ENCODE data around the gene APOBEC3A.
A peak's percentile ranks its signal among the peaks of the same experiment; 100 is the strongest.
"Not testable (repeated sequence)": the region's sequence is repeated elsewhere in the genome, so short reads cannot be mapped to it uniquely, and the experiment has no call there.

The APOBEC3A gene

DNA sequence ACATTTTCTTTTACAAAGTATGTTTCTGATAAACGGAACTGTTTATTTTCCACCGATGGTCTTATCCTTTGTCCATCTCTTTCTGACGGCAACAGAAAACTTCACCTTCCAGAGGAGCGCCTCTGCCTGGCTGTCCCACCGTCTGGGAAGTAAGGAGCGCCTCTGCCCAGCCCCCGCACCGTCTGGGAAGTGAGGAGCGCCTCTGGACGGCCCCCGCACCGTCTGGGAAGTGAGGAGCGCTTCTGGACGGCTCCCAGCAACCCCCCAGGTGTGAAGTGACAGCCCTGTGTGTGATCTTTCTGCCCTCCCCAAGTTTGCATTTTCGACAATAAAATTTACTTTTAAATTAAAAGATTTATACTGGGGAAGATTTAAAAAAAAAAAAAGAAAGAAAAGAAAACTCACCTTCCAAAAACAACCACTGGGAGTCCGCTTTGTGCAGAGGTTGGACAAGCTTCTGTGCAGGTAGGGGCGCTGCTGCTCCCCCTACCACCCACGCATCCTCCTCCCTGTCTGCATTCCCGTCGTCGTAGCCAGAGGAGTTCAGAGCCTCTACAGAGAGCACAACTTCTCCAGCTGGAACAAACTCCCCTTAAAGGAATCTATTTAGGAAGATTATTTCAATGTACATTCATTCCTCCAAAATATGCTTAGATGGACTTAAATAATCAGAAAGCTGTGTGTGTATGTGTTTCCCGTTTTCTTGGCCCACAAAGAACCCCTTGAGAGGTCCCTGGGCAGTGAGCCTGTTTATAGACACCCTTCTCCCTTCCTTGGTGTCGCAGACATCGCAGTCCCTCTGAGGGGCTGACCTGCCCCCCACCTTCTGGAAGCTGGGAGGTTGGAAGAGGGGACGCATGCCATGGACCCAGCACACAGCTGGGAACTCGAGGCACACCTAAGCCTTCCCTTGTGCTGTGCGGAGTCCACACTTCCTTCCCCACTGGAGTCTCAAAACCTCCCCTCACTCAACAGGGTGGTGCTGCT is 23.9 kb downstream of the APOBEC3A start:
- Histone ChIP-seq H3K9me3 (no peaks in the 10 kb centered on the region), H3K4me1 (ENCODE audit: control insufficient read depth in 1 of 2, insufficient read depth in 1 of 2, low read depth in 1 of 2, low read length in 1 of 2) (peaks cover 23 to 31% of the 10 kb centered on the region in 2 experiments), H3K4me3 (ENCODE audit: low read depth in 1 of 2, low read length in 1 of 2) (peak overlapping the region; percentile 60 to 70), H3K27me3 (peaks cover 4% of the 10 kb centered on the region), H3K27ac (peak overlapping the region; percentile 82), H3K36me3 (no peaks in the 10 kb centered on the region)
- TF ChIP-seq, protein P1, sequence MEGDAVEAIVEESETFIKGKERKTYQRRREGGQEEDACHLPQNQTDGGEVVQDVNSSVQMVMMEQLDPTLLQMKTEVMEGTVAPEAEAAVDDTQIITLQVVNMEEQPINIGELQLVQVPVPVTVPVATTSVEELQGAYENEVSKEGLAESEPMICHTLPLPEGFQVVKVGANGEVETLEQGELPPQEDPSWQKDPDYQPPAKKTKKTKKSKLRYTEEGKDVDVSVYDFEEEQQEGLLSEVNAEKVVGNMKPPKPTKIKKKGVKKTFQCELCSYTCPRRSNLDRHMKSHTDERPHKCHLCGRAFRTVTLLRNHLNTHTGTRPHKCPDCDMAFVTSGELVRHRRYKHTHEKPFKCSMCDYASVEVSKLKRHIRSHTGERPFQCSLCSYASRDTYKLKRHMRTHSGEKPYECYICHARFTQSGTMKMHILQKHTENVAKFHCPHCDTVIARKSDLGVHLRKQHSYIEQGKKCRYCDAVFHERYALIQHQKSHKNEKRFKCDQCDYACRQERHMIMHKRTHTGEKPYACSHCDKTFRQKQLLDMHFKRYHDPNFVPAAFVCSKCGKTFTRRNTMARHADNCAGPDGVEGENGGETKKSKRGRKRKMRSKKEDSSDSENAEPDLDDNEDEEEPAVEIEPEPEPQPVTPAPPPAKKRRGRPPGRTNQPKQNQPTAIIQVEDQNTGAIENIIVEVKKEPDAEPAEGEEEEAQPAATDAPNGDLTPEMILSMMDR (IDR thresholded peaks at IDR 0.05): no peak

DNA sequence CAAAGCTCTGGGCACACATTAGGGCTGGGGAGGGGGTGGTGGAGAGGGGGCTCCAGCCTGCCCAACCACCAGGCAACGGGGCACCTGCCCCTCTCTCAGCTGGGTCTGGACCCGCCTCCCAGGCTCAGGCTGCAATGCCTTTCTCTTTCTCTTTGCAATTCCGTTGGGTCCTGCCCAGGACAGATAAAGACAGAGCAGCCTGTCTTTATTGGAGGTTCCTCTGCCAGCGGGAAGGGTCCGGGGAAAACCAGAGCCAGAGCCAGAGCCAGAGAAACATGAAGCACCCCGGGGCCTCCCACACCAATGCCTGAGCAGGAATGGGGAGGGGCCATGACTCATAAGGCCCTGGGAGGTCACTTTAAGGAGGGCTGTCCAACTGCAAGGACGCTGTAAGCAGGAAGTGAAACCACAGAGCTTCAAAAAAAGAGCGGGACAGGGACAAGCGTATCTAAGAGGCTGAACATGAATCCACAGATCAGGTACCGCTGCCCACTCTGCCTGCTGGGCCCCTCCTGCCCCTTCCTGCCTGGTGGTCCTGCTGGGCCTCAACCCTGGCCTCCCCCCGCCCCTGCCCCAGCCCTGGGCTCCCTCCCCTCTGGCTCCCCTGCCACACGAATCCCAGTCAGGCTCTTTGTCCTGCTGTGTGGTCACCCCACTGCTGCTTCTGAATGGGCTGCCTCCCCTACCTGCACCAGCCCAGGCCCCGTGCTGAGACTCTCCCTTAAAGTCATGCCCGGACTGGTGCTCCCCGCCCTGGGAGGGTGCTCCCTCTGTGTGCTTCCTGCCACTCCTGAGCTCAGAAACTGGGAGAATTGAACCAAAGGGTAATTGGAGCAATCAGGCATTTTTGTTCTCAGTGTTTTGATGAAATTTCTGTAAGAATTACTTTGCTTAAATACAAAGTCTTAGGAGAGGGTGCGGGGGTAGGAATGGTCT is 24.9 kb downstream of the APOBEC3A start, which contains the start of gene APOBEC3B:
TSS of gene APOBEC3B (plus strand) at position 356 of the 936 bp plus-strand sequence. CDS start at position 463, 107 bp downstream.
- Histone ChIP-seq H3K36me3 (peaks cover 1% of the 10 kb centered on the region), H3K4me1 (ENCODE audit: control insufficient read depth in 1 of 2, insufficient read depth in 1 of 2, low read depth in 1 of 2, low read length in 1 of 2) (peaks cover 23 to 31% of the 10 kb centered on the region in 2 experiments), H3K9me3 (no peaks in the 10 kb centered on the region), H3K4me3 (ENCODE audit: low read depth in 1 of 2, low read length in 1 of 2) (peak within 1 kb of the TSS; percentile 60 to 70), H3K27me3 (peaks cover 4% of the 10 kb centered on the region), H3K27ac (peak within 1 kb of the TSS; percentile 82)
- TF ChIP-seq, protein P1 (IDR thresholded peaks at IDR 0.05): peak; percentile 33

DNA sequence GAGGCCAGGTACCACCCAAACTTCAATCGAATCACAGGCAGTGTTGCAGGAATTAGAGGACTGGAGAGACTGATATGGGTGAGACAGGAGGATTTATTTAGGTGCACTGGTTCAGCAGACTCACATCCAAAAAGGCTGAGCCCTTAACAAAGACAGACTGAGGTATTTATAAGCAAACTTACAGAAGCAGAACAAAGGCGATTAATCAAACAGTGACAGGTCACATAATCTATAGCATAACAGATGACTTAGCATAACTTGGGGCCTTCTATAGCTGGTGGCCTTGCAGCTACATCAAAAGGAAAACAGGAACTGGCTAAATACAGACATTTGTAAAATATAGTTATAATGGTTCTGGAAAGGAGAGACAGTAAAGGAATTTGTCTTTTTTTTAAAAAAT is 26.8 kb downstream of the APOBEC3A start:
- peaks cover 23 to 31% of the 10 kb centered on the region in 2 experiments for H3K4me1 ChIP-seq (ENCODE audit: control insufficient read depth in 1 of 2, insufficient read depth in 1 of 2, low read depth in 1 of 2, low read length in 1 of 2)
- H3K9me3 ChIP-seq: no peaks in the 10 kb centered on the region
- H3K36me3 ChIP-seq: peaks cover 4% of the 10 kb centered on the region
- no peak overlapping the region for H3K27ac ChIP-seq
- H3K27me3 ChIP-seq: no peaks in the 10 kb centered on the region
- H3K4me3 ChIP-seq (ENCODE audit: low read depth in 1 of 2, low read length in 1 of 2): no peak overlapping the region
- TF ChIP-seq, protein P1 (IDR thresholded peaks at IDR 0.05): no peak

DNA sequence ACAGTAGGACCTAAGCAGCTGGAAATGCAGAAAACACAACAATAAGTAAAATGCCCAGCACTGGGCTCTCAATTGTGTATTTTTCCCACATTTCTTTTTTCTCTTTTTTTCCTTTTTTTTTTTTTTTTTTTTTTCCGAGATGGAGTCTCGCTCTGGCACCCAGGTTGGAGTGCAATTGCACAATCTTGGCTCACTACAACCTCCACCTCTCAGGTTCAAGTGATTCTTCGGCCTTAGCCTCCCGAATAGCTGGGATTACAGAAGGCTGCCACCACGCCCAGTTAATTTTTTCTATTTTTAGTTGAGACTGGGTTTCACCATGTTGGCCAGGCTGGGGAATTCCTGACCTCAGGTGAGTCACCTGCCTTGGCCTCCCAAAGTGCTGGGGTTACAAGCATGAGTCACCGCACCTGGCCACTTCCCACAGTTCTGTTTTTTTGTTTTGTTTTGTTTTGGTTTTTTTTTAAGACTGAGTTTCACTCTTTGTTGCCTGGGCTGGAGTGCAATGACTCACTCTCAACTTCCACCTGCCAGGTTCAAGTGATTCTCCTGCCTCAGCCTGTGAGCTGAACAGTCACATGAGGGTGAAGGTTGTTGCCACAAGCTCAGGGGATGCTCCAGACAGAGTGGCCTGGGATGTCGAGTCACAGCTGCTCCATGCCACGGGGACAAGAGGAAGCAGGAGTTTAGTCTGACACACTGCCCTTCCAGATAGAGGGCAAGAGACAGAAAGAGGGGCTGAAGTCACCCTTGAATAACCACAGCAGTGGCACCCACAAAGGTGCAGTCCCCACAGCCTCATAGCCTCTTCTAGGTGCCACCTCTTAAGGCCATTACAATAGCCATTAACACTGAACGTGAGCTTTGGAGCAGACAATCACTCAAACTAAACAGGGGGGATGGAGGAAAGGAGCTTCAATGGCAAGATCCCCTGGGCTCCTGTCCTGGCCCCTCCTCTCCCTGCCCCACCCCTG is 27.7 kb downstream of the APOBEC3A start:
- not testable (repeated sequence) for H3K4me3 ChIP-seq (ENCODE audit: low read depth in 1 of 2, low read length in 1 of 2); H3K27me3 ChIP-seq; H3K9me3 ChIP-seq
- Histone ChIP-seq H3K27ac (peak overlapping the region; percentile 40), H3K4me1 (ENCODE audit: control insufficient read depth in 1 of 2, insufficient read depth in 1 of 2, low read depth in 1 of 2, low read length in 1 of 2) (peaks cover 23 to 31% of the 10 kb centered on the region in 2 experiments), H3K36me3 (peaks cover 12% of the 10 kb centered on the region)

DNA sequence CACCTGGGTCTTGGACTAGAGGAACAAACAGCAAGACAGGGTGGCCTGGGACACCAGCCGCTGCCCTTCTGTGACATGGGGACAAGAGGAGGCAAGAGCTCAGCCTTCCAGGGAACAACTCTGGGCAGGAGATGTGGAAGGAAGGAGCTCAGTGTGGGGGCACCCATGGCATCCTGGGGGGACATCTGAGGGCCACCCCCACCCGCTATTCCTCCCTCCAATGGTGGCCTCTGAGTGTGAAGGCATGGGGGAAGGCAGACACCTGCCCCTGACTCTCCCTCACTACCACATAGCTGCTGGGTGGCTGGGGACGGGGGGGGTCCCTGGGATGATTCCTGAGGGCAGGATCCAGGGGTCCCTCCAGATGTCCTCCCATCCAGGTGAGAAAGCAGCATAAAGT is 29.2 kb downstream of the APOBEC3A start:
- Histone ChIP-seq H3K27ac (no peak overlapping the region), H3K36me3 (peaks cover 23% of the 10 kb centered on the region), H3K4me1 (ENCODE audit: control insufficient read depth in 1 of 2, insufficient read depth in 1 of 2, low read depth in 1 of 2, low read length in 1 of 2) (peaks cover 11 to 23% of the 10 kb centered on the region in 2 experiments), H3K9me3 (no peaks in the 10 kb centered on the region), H3K27me3 (no peaks in the 10 kb centered on the region), H3K4me3 (ENCODE audit: low read depth in 1 of 2, low read length in 1 of 2) (no peak overlapping the region)
- TF ChIP-seq, protein P1 (IDR thresholded peaks at IDR 0.05): no peak

All from neutrophil (primary cell).